GM18867 (cell line): ENCODE measurements around the gene CCSER1.

Source experiments
- ATAC-seq: cut with Tn5 transposase; IDR thresholded peaks from one replicate; pipeline ENCODE4 v1.9.1; 2021; ENCODE audit warnings: mild to moderate bottlenecking, moderate library complexity; ENCODE audit not compliant: unreplicated experiment

Gene CCSER1

GRCh38 chr4:90540536-90540935 is 413.3 kb downstream of the CCSER1 start:
- no peak for ATAC-seq

- no peak for ATAC-seq
Observed at GRCh38 chr4:90542216-90542615, 415.0 kb downstream of the CCSER1 start.

- no peak for ATAC-seq
Observed at GRCh38 chr4:90543419-90544170, 416.4 kb downstream of the CCSER1 start.

- no peak for ATAC-seq
Observed at GRCh38 chr4:90544532-90545045, 417.4 kb downstream of the CCSER1 start.

- ATAC-seq: no peak
Observed at GRCh38 chr4:90545380-90545779, 418.2 kb downstream of the CCSER1 start.

- ATAC-seq: no peak
Observed at GRCh38 chr4:90546114-90546513, 418.9 kb downstream of the CCSER1 start.

- ATAC-seq: no peak
Observed at GRCh38 chr4:90570615-90571014, 443.4 kb downstream of the CCSER1 start.

- ATAC-seq: no peak
Observed at GRCh38 chr4:90572996-90573395, 445.8 kb downstream of the CCSER1 start.

- no peak for ATAC-seq
Observed at GRCh38 chr4:90575371-90575770, 448.2 kb downstream of the CCSER1 start.

- no peak for ATAC-seq
Observed at GRCh38 chr4:90580326-90580725, 453.1 kb downstream of the CCSER1 start.

- ATAC-seq: no peak
Observed at GRCh38 chr4:90582087-90582486, 454.9 kb downstream of the CCSER1 start.

- ATAC-seq: no peak
Observed at GRCh38 chr4:90584051-90584450, 456.9 kb downstream of the CCSER1 start.

- no peak for ATAC-seq
Observed at GRCh38 chr4:90585961-90586360, 458.8 kb downstream of the CCSER1 start.

GRCh38 chr4:90586799-90587198 is 459.6 kb downstream of the CCSER1 start:
- ATAC-seq: no peak

GRCh38 chr4:90597927-90598326 is 470.7 kb downstream of the CCSER1 start:
- no peak for ATAC-seq

GRCh38 chr4:90598741-90599140 is 471.5 kb downstream of the CCSER1 start:
- no peak for ATAC-seq

- no peak for ATAC-seq
Observed at GRCh38 chr4:90602726-90603125, 475.5 kb downstream of the CCSER1 start.

- ATAC-seq: no peak
Observed at GRCh38 chr4:90603540-90603939, 476.3 kb downstream of the CCSER1 start.

GRCh38 chr4:90606781-90607180 is 479.6 kb downstream of the CCSER1 start:
- no peak for ATAC-seq

- ATAC-seq: no peak
Observed at GRCh38 chr4:90614371-90614770, 487.2 kb downstream of the CCSER1 start.

- ATAC-seq: no peak
Observed at GRCh38 chr4:90621080-90621479, 493.9 kb downstream of the CCSER1 start.

GRCh38 chr4:90624781-90625180 is 497.6 kb downstream of the CCSER1 start:
- ATAC-seq: no peak
